ENCODE measurements around the gene SUSD1.

SUSD1 gene

GRCh38 chr9:112035166-112035826 lies 139.8 kb downstream of the SUSD1 start:
- H3K27ac ChIP-seq (ENCODE audit: extremely low read depth, low read depth, low read length): no peak overlapping the region
- peaks cover 0 to 4% of the 10 kb centered on the region in 2 experiments; a peak in 2 of 3 replicates for H3K36me3 ChIP-seq (ENCODE audit: control insufficient read depth in 2 of 2, insufficient read depth in 1 of 2, low read length in 2 of 2)
- TF ChIP-seq ZNF660 (tag by site-specific recombination; IDR thresholded peaks at IDR 0.05): no peak
- TF ChIP-seq ZNF404 (tag by site-specific recombination; IDR thresholded peaks at IDR 0.05): no peak
- no peak for TF ChIP-seq ZBTB7A (tag by site-specific recombination; IDR thresholded peaks at IDR 0.05; ENCODE audit: low read depth)
- no peak for TF ChIP-seq ZNF324 (tag by site-specific recombination; IDR thresholded peaks at IDR 0.05)
- no peak for TF ChIP-seq ZNF423 (tag by site-specific recombination; IDR thresholded peaks at IDR 0.05)
- TF ChIP-seq ZXDB (tag by site-specific recombination; IDR thresholded peaks at IDR 0.05): no peak
- no peak for TF ChIP-seq ZNF776 (tag by site-specific recombination; IDR thresholded peaks at IDR 0.05; ENCODE audit: borderline replicate concordance)
- TF ChIP-seq ZSCAN16 (tag by site-specific recombination; IDR thresholded peaks at IDR 0.05): no peak
- no peak for TF ChIP-seq ZNF48 (tag by site-specific recombination; IDR thresholded peaks at IDR 0.05)
- no peak for TF ChIP-seq ZBTB8A (tag by site-specific recombination; IDR thresholded peaks at IDR 0.05)
- no peak for TF ChIP-seq EGR2 (tag by site-specific recombination; IDR thresholded peaks at IDR 0.05; ENCODE audit: low read depth)
- ChIA-PET CTCF (interaction anchor here (0.7 to 2.2 kb wide), 2 partner anchors 40 to 102 kb away, joined by 3 to 6 read pairs; no protein-coding TSS in a partner anchor), POLR2A (no interaction called here)
- no peak overlapping the region for H3K4me3 ChIP-seq (ENCODE audit: low read depth, low read length)
- no peaks in the 10 kb centered on the region for H3K4me1 ChIP-seq (ENCODE audit: control insufficient read depth, insufficient read depth, low read length)
- H3K9me3 ChIP-seq (ENCODE audit: control insufficient read depth, insufficient read depth, low read depth, low read length): no peaks in the 10 kb centered on the region

GRCh38 chr9:112034216-112034611 lies 140.9 kb downstream of the SUSD1 start:
- H3K4me3 ChIP-seq (ENCODE audit: low read depth, low read length): no peak overlapping the region
- H3K27ac ChIP-seq (ENCODE audit: extremely low read depth, low read depth, low read length): no peak overlapping the region
- H3K36me3 ChIP-seq (ENCODE audit: control insufficient read depth in 2 of 2, insufficient read depth in 1 of 2, low read length in 2 of 2): no peaks in the 10 kb centered on the region; a peak in 1 of 3 replicates
- CTCF ChIA-PET: interaction anchor here (0.8 to 2.2 kb wide), 2 partner anchors 41 to 275 kb away, joined by 4 to 6 read pairs; no protein-coding TSS in a partner anchor
- peaks cover 5% of the 10 kb centered on the region; the same call in 1 of the 2 replicates for H3K4me1 ChIP-seq (ENCODE audit: control insufficient read depth, insufficient read depth, low read length)
- POLR2A ChIA-PET: no interaction called here
- H3K9me3 ChIP-seq (ENCODE audit: control insufficient read depth, insufficient read depth, low read depth, low read length): no peaks in the 10 kb centered on the region
- TF ChIP-seq ZFP3 (tag by site-specific recombination; IDR thresholded peaks at IDR 0.05; ENCODE audit: low read depth) (no peak), ZNF768 (tag by site-specific recombination; IDR thresholded peaks at IDR 0.05) (no peak), ZNF621 (tag by site-specific recombination; IDR thresholded peaks at IDR 0.05) (no peak), ZNF302 (tag by site-specific recombination; IDR thresholded peaks at IDR 0.05; ENCODE audit: low read depth) (no peak), AEBP2 (tag by site-specific recombination; IDR thresholded peaks at IDR 0.05; ENCODE audit: borderline replicate concordance) (no peak), PATZ1 (tag by site-specific recombination; IDR thresholded peaks at IDR 0.05) (no peak), GLI2 (tag by site-specific recombination; IDR thresholded peaks at IDR 0.05; ENCODE audit: borderline replicate concordance, low read depth) (no peak), ZNF311 (tag by site-specific recombination; IDR thresholded peaks at IDR 0.05; ENCODE audit: borderline replicate concordance) (no peak), ZNF433 (tag by site-specific recombination; IDR thresholded peaks at IDR 0.05; ENCODE audit: low read depth) (no peak), ZNF692 (tag by site-specific recombination; IDR thresholded peaks at IDR 0.05) (no peak), ZSCAN18 (tag by site-specific recombination; IDR thresholded peaks at IDR 0.05) (no peak), ZNF670 (tag by site-specific recombination; IDR thresholded peaks at IDR 0.05; ENCODE audit: low read depth) (no peak), ZNF146 (tag by site-specific recombination; IDR thresholded peaks at IDR 0.05) (no peak), MEIS1 (CRISPR knock-in tag; IDR thresholded peaks at IDR 0.05; ENCODE audit: borderline replicate concordance) (no peak), ZNF37A (tag by site-specific recombination; IDR thresholded peaks at IDR 0.05) (no peak), ZBTB17 (tag by site-specific recombination; IDR thresholded peaks at IDR 0.05) (no peak), ZNF791 (tag by site-specific recombination; IDR thresholded peaks at IDR 0.05) (no peak), ZNF391 (tag by site-specific recombination; IDR thresholded peaks at IDR 0.05; ENCODE audit: borderline replicate concordance, low read depth) (no peak), ZNF121 (tag by site-specific recombination; IDR thresholded peaks at IDR 0.05) (no peak)

Data from HEK293 (cell line).